ENCODE results near the gene SUPT16H.

SUPT16H gene

DNA sequence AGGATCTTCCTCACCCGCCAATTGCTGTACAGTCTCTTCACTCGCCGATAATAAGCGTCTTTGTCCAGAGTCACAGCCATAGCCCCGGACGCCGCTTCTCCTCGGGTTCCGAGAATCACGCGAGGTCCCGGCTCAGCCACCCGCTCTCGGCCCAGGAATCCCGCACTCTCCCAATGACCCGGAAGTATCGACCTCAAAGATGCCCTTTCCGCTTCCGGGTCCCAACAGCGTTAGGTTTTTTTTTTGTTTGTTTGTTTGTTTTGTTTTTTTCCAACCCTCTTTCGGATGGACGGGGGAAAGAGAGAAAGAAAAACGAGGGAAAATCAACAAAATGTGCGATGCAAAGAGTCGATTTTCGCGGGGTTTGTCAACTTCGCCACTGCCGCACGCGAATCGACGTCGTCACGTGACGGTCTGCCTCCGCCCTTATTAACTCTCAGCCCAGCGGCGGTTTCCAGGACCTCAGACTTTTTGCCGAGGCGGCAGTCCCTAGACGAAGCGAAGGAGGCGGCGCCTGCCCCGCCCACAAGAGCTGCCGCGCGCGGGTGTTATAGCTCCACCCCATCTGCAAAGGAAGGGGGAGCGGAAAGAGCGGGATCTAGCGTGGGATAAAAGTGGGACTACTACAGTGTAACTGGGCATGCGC, at the start of gene SUPT16H:
TSS of gene SUPT16H (minus strand) at position 172 of the 646 bp plus-strand sequence. CDS start at position 80, 92 bp downstream.
- Mint-ChIP-seq H3K36me3 (ENCODE audit: low read depth) (peaks cover 35% of the 10 kb centered on the region), H3K9me3 (no peaks in the 10 kb centered on the region), H3K27me3 (ENCODE audit: low read depth, poor library complexity) (peaks cover 2% of the 10 kb centered on the region), H3K27ac (peak within 1 kb of the TSS; percentile 100), H3K4me3 (peak within 1 kb of the TSS; percentile 98), H3K4me1 (peaks cover 36% of the 10 kb centered on the region)
- TF ChIP-seq, protein P1, sequence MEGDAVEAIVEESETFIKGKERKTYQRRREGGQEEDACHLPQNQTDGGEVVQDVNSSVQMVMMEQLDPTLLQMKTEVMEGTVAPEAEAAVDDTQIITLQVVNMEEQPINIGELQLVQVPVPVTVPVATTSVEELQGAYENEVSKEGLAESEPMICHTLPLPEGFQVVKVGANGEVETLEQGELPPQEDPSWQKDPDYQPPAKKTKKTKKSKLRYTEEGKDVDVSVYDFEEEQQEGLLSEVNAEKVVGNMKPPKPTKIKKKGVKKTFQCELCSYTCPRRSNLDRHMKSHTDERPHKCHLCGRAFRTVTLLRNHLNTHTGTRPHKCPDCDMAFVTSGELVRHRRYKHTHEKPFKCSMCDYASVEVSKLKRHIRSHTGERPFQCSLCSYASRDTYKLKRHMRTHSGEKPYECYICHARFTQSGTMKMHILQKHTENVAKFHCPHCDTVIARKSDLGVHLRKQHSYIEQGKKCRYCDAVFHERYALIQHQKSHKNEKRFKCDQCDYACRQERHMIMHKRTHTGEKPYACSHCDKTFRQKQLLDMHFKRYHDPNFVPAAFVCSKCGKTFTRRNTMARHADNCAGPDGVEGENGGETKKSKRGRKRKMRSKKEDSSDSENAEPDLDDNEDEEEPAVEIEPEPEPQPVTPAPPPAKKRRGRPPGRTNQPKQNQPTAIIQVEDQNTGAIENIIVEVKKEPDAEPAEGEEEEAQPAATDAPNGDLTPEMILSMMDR (IDR thresholded peaks at IDR 0.05), result no peak
- DNase-seq, result peak; percentile 95

DNA sequence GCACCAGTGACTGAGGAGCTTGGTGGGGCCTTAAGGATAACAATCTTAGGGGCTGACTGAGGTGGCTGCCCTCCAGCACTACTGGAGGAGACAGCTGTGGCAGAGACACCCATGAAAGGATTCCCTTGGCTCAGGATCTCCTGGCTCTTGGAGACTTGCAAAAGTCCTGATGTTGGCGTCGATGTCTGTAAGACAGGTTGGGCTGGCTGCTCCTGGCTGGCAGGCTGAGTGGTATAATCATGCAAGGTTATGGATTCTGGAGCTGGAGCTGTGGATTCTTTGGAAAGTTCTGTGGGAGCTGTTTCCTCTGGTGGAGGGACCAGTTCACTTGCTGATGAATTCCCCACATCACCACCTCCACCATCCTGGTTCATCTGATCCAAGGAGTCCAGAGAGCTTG, 47.3 kb upstream of the SUPT16H start:
- Mint-ChIP-seq H3K27ac (no peak overlapping the region), H3K36me3 (ENCODE audit: low read depth) (peaks cover 65% of the 10 kb centered on the region), H3K27me3 (ENCODE audit: low read depth, poor library complexity) (peaks cover 4% of the 10 kb centered on the region), H3K9me3 (no peaks in the 10 kb centered on the region), H3K4me1 (peaks cover 14% of the 10 kb centered on the region), H3K4me3 (no peak overlapping the region)
- TF ChIP-seq, protein P1 (IDR thresholded peaks at IDR 0.05), result no peak
- DNase-seq, result no peak

DNA sequence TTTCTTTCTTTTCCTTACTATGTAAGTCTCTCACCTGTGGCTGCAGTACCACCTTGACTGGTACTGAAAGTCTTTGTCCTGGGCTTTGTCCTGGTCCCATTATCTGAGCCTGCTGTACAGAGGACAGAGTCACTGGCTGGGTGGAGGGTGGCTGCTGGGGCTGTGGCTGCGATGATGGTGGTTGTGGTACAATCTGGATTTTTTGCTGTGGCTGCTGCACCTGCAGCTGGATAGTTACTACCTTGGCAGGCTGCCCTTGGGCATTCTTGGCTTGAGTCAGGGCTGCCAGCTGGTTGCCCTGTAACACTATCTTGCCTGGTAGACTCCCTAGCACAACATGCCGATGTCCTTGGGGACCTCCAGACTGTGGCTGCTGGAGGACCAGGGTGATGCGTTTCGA, 45.1 kb upstream of the SUPT16H start:
- no peak overlapping the region for H3K27ac Mint-ChIP-seq
- TF ChIP-seq, protein P1 (IDR thresholded peaks at IDR 0.05), result no peak
- H3K9me3 Mint-ChIP-seq, result no peaks in the 10 kb centered on the region
- H3K36me3 Mint-ChIP-seq (ENCODE audit: low read depth), result peaks cover 73% of the 10 kb centered on the region
- H3K4me3 Mint-ChIP-seq, result no peak overlapping the region
- peaks cover 4% of the 10 kb centered on the region for H3K27me3 Mint-ChIP-seq (ENCODE audit: low read depth, poor library complexity)
- DNase-seq, result no peak
- no peaks in the 10 kb centered on the region for H3K4me1 Mint-ChIP-seq

DNA sequence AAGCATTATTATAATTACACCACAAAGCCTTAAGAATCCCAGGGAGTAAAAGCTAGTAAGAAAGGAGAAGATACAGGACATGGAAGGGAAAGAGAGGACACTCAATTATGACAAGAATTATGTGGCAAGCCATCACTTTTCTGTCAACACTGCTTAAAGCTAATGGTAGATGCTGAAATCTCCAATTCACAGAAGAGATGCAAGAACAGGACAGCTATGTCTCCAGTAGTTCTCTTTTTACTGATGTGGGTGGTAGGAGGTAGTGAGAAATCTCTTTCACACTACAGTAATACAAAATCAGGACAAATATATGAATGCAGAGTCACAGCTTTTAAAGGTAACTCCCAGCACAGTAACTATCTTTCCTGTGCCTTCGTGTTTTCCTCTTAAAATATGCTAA, 42.9 kb upstream of the SUPT16H start:
- peaks cover 78% of the 10 kb centered on the region for H3K36me3 Mint-ChIP-seq (ENCODE audit: low read depth)
- no peak for DNase-seq
- TF ChIP-seq, protein P1 (IDR thresholded peaks at IDR 0.05), result no peak

DNA sequence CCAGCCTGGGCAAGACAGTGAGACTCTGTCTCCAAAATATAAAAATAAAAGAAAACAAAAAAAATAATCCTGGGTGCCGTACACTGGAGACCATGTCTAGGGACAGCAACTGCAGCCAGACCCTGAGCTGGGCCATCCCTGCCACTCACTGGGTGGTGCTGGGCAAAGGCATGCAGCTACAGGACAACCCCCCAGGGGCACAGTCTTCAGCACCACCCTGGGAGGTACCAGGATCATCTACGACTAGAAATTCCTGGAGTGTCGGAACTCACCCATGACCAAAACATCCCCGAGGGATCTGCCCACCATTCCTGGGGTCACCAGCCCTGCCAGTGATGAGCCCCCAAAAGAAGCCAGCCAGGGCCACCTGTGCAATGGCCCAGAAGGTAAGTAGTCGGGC, 35.7 kb upstream of the SUPT16H start:
- TF ChIP-seq, protein P1 (IDR thresholded peaks at IDR 0.05), result no peak

More for the DNA sequence above, 42.9 kb upstream of the SUPT16H start:
- Mint-ChIP-seq H3K4me3 (no peak overlapping the region), H3K4me1 (no peaks in the 10 kb centered on the region), H3K27ac (no peak overlapping the region), H3K27me3 (ENCODE audit: low read depth, poor library complexity) (peaks cover 4% of the 10 kb centered on the region), H3K9me3 (no peaks in the 10 kb centered on the region)

DNA sequence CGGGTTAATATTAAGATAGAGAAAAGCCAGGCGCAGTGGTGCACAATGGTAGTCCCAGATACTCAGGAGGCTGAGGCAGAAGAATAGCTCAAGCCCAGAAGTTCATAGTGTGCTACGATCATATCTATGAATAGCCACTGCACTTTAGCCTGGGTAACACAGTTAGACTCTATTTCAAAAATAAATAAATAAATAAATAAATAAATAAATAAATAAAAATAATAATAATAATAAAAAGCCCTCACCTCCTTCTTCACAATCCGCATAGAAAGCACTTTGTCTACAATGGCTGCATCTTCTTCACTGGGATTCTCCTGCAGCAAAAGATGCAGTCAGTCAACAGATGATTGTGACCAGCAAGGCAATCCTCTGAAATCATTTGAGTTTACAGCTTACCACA, 31.5 kb upstream of the SUPT16H start:
- Mint-ChIP-seq H3K27ac (no peak overlapping the region), H3K4me3 (no peak overlapping the region), H3K4me1 (no peaks in the 10 kb centered on the region), H3K36me3 (ENCODE audit: low read depth) (peaks cover 87% of the 10 kb centered on the region), H3K27me3 (ENCODE audit: low read depth, poor library complexity) (no peaks in the 10 kb centered on the region), H3K9me3 (no peaks in the 10 kb centered on the region)
- DNase-seq, result no peak
- TF ChIP-seq, protein P1 (IDR thresholded peaks at IDR 0.05), result no peak

More for the DNA sequence above, 35.7 kb upstream of the SUPT16H start:
- no peak overlapping the region for H3K4me3 Mint-ChIP-seq
- no peaks in the 10 kb centered on the region for H3K27me3 Mint-ChIP-seq (ENCODE audit: low read depth, poor library complexity)
- H3K36me3 Mint-ChIP-seq (ENCODE audit: low read depth), result peaks cover 80% of the 10 kb centered on the region
- H3K9me3 Mint-ChIP-seq, result no peaks in the 10 kb centered on the region
- H3K27ac Mint-ChIP-seq, result no peak overlapping the region
- no peak for DNase-seq
- no peaks in the 10 kb centered on the region for H3K4me1 Mint-ChIP-seq

Measured in nephron progenitor cell (in vitro differentiated cells).